Measurements from ENCODE around the gene PRM3.

Gene PRM3

GRCh38 chr16:11232852-11233726 lies 40.3 kb downstream of the PRM3 start:
- no peak overlapping the region for H3K4me3 ChIP-seq (ENCODE audit: low read depth, low read length)
- TF ChIP-seq CTCF (IDR thresholded peaks at IDR 0.05; ENCODE audit: control insufficient read depth, extremely low read depth, insufficient read depth) = no peak
- DNase-seq (ENCODE audit: low read depth) = no peak

GRCh38 chr16:11232302-11232851 lies 41.1 kb downstream of the PRM3 start:
- H3K4me3 ChIP-seq (ENCODE audit: low read depth, low read length) = no peak overlapping the region
- no peak for TF ChIP-seq CTCF (IDR thresholded peaks at IDR 0.05; ENCODE audit: control insufficient read depth, extremely low read depth, insufficient read depth)

GRCh38 chr16:11231367-11231970 lies 42.0 kb downstream of the PRM3 start:
- no peak for DNase-seq (ENCODE audit: low read depth)
- H3K4me3 ChIP-seq (ENCODE audit: low read depth, low read length) = no peak overlapping the region
- TF ChIP-seq CTCF (IDR thresholded peaks at IDR 0.05; ENCODE audit: control insufficient read depth, extremely low read depth, insufficient read depth) = no peak

More at GRCh38 chr16:11232302-11232851, 41.1 kb downstream of the PRM3 start:
- no peak for DNase-seq (ENCODE audit: low read depth)

- TF ChIP-seq CTCF (IDR thresholded peaks at IDR 0.05; ENCODE audit: control insufficient read depth, extremely low read depth, insufficient read depth) = no peak
- peak; percentile 98 for DNase-seq (ENCODE audit: low read depth)
- no peak overlapping the region for H3K4me3 ChIP-seq (ENCODE audit: low read depth, low read length)
These were observed 43.5 kb downstream of the PRM3 start for GRCh38 chr16:11229906-11230305.

GRCh38 chr16:11229432-11229831 lies 44.0 kb downstream of the PRM3 start:
- H3K4me3 ChIP-seq (ENCODE audit: low read depth, low read length) = no peak overlapping the region
- TF ChIP-seq CTCF (IDR thresholded peaks at IDR 0.05; ENCODE audit: control insufficient read depth, extremely low read depth, insufficient read depth) = no peak
- peak; percentile 3 for DNase-seq (ENCODE audit: low read depth)

- H3K4me3 ChIP-seq (ENCODE audit: low read depth, low read length) = no peak overlapping the region
These were observed 47.5 kb downstream of the PRM3 start for GRCh38 chr16:11225677-11226549.

More at GRCh38 chr16:11225677-11226549, 47.5 kb downstream of the PRM3 start:
- DNase-seq (ENCODE audit: low read depth) = no peak
- TF ChIP-seq CTCF (IDR thresholded peaks at IDR 0.05; ENCODE audit: control insufficient read depth, extremely low read depth, insufficient read depth) = no peak

All from LNCaP clone FGC (cell line).